Astrocyte (in vitro differentiated cells and primary cell): ENCODE data around the gene CCDC126.

Experiments used
- CTCF ChIP-seq: IDR thresholded peaks from 2 replicates; pipeline ENCODE4 v1.5.1; 2011; ENCODE audit warnings: low read depth, mild to moderate bottlenecking, inconsistent platforms, low read length, moderate library complexity; ENCODE audit not compliant: insufficient read depth
- EZH2 ChIP-seq: IDR thresholded peaks from 2 replicates; pipeline ENCODE4 v1.6.1; 2012; ENCODE audit warnings: mild to moderate bottlenecking, low read length, inconsistent platforms; ENCODE audit not compliant: insufficient read depth

- TF ChIP-seq CTCF (no peak), EZH2 (no peak)
Observed at GRCh38 chr7:23691320-23691719, 94.1 kb downstream of the CCDC126 start.
